T-helper 1 cell treated with Interleukin-12 subunit alpha and Interleukin-12 subunit beta and Interleukin-4 antibody, amounts not matched to agents 30 ng/mL and 1 ng/mL, for 36 hours (primary cell): ENCODE measurements around the gene ATP9B. TPM values are rescaled to one million over a fixed set of nuclear protein-coding genes. Genes with fewer than 3 reads are reported as not detected.

Source experiments
- intact Hi-C: fragments of 100-400 bp; cut with micrococcal nuclease; formaldehyde crosslinking; loops from one replicate; pipeline ENCODE4 v1.15.1; 2024
- total RNA-seq: library from RNA; stranded (reverse); gene quantifications from 2 replicates; pipeline ENCODE4 v1.2.3, GENCODE V29; 2022

Gene ATP9B
- total RNA-seq, 1 donor from 2014 or later = 27.7 TPM

DNA sequence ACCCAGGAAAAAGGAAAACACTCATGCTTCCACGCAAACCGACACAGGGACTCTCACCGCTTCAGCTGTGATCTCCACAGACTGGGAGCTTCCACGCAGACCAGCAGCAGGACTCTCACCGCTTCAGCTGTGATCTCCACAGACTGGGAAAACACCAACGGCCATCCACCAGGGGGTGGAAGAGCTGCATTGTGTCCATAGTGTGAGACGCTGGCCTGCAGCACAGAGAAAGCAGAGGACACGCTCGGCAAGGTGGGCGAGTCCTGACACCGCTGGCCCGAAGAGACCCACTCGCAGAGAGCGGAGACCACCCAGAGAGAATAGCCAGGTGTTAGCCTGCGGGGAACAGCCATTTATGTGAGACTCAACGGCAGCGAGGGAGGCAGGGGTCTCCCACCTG is 284.1 kb downstream of the ATP9B start:
- intact Hi-C loops = no loop called here

DNA sequence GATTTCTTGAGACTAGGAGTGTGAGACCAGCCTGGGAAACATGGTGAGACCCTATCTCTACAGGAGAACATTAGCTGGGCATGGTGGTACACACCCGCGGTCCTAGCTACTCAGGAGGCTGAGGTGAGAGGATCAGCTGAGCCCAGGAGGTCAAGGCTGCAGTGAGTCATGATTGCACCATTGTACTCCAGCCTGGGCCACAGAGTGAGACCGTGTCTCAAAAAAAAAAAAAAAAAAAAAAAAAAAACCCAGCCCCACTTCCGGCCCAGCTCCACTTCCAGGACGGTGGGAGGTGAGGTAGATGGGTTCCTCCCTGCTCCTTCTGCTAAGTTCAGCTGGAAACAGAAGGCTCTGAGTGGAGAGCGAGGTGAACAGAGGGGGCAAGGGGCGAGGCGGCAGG is 285.2 kb downstream of the ATP9B start:
- intact Hi-C loops = no loop called here

DNA sequence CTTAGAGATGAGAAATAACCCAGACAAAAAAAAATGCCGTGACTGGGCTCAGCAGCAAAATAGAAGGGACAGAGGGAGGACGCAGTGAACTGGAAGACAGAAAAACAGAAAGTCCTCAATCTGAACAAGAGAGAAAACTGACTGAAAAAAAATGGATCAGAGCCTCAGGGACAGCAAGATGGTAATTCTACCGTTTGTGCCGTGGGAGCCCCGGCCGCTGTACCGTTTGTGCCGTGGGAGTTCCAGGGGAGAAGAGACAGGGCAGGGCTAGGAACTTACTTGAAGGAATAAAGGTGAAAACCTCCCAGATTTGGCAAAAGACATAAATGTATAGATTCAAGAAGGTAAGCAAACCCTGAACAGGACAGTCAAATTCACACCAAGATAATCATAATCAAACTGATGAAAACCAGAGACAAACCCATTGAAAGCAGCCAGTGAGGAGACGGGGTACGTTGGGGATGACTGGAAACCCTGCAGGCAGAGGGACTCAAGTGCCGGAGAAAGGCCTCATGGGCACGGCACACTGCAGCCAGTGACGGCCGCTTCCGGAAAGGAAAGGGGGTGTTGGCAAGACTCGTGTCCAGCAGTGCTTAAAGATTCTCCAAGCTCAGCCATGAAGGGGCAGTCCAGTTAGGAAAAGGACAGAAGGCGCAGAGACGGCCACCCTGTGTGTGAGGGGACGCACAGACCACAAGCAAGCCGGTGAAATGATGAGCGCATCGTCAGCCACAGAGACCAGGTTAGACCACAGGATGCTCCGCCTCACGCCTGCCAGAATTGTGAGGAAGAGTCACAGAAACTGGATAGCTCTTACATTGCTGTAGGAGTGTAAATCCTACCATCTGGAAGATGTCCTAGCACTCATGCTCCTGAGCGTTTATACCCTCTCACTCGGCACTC is 286.5 kb downstream of the ATP9B start:
- intact Hi-C loops = no loop called here

DNA sequence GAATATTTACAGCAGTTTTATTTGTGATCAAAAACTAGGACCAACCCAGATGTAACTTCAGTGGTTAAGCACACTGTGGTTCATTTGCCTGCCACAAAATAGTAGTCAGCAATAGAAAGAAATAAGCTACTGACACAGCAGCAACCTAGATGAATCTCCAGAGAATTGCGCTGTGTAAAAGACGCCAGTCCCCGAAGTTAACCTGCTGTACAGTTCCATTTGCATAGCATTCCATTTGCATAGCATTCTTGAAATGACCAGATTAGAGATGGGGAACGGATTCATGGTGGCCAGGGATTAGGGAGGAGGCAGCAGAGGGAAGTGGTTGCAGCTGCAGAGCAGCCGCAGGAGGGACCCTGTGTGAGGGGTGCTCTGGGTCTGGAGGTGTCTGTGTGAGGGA is 287.2 kb downstream of the ATP9B start:
- intact Hi-C loops = no loop called here

DNA sequence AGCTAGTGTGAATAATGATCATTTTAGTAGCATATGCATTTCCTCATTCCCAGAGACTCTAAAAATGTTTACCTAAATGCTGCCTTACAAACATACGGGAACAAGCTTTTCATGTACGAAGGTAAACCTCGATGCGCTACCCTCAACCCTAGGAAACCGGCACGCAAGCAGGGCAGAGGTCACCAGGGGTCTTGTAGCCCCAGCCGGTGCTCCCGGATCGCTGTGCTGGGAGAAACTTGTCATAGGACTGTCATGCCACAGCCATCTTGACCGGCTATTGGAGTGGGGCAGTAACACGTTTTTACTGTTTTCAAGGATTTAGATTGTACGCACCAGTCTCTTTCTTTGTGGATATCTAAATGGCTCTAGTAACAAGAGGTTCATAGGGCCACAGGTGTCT is 291.7 kb downstream of the ATP9B start:
- intact Hi-C loops = no loop called here

DNA sequence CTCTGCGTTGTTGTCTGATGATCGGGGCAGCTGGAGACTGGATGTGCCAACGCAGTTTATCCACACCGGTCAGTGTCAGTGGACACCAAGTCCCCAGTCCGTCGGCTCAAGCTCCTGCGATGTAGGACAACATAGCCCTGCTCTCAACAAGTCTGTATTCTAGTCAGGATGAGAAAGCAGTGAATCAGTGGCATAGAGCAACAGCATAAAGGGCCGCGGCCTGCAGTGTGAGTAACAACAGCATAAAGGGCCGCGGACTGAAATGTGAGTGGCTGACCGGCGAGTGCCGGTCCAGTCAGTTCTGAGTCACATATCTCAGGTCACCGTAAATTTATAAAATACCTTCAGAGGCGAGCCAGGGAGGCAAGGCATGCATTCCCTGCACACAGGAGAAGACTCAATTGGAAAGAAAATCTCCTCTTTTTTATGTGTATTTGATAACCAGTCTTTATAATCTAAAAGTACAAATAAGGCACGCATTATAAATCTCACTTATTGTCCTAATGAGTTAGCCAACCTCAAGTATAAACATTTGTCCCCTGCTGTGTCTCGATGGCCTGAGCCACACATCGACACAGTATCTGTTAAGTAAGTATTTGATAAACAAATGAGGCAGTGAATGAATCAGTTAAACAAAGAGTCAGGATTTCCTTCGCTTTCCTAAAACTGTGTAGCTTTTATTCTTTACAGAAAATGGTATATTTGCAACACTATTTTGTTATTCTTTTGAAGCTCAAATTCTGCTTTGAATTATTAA is 292.8 kb downstream of the ATP9B start:
- intact Hi-C loops = no loop called here

DNA sequence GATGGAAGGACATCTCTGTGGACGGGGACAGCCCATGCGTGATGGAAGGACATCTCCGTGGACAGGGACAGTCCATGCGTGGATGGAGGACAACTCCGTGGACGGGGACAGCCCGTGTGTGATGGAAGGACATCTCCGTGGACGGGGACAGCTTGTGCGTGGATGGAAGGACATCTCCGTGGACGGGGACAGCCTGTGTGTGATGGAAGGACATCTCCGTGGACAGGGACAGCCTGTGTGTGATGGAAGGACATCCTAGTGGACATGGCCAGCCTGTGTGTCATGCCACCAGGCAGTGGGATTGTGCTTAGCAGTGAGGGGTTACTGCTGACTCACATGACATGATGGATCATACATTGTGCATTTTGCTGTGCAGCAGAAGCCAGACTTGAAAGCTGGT is 296.5 kb downstream of the ATP9B start:
- intact Hi-C loops = no loop called here

DNA sequence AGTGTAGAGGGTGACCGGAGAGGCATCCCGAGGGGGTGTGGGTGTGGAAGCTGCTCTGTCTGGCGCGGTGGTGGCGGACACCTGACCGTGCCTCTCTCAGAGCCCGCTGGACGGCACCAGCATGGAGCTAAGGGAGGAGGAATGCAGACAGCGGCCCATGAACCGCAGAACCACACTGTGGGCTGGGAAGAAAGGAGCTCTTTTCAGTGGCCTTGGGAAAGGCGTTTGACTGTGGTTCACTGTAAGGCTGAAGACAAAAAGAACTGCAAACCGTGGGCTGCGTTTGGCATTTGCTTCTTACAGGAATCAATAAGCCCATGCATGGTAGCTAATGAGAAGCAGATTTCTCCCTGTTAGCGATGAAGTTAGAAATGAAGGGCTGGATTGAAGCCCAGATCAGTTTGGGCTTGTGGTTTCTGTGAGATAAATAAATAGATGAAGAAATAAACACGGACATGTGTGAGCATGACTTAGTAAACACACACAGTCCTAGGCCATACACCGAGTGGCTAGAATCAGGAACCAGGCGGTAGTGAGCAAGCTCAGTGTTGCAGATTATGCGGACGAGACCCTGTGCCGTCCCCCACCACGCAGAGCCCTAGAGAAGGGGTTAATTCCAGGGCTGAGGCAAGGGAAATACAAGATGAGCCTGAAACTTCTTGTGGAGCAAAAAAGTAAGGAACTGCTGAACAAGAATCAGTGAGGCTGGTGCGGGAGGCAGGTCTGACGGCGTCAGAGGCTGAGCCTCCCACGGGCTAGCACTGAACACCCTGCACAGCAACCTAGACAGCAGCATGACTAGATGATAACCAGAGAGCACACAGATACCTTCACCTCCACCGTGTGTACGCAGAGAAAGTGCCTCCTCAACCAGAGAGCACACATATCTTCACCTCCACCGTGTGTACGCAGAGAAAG is 297.2 kb downstream of the ATP9B start:
- intact Hi-C loops = no loop called here

DNA sequence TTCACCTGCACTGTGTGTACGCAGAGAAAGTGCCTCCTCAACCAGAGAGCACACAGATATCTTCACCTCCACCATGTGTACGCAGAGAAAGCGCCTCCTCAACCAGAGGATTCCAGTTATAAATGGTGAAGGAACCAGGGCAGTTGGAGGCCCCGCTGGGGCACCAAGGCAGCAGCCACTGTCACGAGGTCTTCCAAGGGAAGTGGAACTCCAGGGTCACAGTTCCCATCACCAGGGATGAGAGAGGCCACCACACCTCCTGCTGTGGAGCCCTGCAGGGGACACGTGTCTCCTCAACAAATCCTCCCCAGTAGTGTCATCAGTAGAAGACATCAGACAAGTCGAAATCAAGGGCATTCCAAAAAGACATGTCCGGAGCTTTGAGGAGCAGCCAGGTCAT is 298.3 kb downstream of the ATP9B start:
- intact Hi-C loops = no loop called here

DNA sequence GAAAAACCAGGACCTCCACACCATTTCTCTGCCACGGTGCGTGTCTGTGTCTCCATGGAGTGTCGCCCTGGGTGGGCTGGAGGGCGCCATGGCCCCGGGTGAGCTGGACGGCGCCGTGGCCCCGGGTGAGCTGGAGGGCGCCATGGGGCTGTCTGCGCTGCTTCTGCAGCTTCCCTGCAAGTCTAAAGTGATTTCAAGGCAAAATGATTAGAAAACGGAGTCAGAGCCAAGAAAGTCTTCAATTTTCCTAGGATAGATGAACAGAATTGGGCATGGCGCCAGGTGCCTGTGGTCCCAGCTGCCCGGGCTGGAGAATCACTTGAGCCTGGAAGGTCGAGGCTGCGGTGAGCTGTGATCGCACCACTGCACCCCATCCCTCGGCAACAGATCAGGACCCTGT is 298.8 kb downstream of the ATP9B start:
- intact Hi-C loops = no loop called here

DNA sequence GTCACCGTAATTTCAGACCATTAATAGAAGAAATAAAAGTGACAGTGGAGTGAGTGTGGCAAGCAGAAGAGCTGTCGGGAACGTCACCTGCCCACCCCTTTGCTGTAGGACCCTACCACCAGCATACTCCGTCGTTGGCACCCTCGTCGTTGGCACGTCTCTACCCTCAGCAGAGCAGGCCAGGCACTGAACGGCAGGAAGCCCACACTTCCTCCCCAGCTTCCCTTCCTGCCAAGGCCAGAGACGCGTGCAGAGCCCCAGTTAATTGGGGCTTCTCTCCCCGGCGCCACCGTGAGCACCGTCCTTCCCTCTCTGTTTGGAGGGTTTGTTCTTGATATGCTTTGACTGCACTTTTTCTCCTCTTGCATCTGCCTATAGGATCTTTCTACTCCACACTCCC is 299.5 kb downstream of the ATP9B start:
- intact Hi-C loops = no loop called here

DNA sequence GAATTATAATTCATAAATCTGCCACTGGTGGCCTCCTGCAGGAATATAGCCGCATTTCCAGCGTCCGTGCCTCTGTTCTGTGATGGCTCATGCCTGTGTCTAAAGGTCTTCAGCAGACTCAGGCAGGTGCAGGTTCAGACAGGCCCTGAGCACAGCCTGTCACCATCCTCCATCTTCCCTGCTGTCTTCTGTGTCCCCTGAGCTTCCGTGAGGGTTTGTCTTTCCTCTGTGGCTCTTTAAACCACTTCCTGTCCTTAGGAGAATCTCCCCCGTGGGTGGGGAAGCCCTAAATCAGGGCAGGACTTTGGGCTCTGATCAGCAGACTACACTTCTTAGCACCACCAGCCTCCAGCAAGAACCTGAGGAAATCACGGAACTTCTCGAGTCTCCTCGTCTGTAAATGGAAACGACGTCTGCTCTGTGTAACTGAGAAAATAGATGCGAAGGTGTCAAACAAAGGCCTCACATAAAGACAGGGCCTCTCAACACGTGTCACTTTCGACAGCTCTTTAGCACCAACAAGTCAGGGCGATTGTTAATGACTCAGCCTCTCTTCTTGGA is 302.4 kb downstream of the ATP9B start:
- intact Hi-C loops = no loop called here

DNA sequence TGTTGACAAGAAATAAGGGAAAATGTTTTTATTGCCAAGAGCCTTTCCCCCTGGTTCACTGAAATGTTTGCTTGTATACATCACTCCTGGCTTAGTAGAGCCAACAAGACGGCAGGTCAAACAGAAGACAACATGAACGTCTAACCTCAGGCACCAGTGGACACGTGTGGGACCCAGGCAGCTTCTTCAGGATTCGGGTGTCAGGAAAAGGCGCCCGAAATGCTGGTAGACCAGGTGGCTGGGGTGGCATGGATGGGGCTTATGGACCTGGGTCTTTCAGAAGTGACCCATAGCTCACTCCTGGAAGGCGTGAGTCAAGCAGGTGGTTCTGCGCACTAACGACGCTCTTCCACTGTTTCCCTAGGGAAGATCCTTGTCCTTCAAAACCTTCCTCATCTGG is 303.3 kb downstream of the ATP9B start:
- intact Hi-C loops = no loop called here

DNA sequence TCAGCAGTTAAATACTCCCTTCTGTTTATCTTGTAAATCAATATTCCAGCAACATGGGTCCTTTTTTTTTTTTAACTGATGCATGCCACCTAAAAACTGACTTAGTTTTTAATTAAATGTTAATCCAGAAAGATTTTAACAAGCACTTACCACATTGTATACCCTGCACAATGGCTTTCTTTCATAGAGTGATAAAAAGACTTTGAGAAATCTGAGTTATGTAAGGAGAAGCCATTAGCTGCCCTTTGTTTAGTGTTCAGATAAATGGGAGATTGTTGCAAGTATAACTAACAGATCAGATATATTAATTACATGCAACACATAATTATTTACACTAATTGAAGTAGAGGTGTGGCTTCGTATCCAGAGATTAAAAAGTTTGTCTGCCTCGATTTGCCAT is 303.8 kb downstream of the ATP9B start:
- intact Hi-C loops = no loop called here

DNA sequence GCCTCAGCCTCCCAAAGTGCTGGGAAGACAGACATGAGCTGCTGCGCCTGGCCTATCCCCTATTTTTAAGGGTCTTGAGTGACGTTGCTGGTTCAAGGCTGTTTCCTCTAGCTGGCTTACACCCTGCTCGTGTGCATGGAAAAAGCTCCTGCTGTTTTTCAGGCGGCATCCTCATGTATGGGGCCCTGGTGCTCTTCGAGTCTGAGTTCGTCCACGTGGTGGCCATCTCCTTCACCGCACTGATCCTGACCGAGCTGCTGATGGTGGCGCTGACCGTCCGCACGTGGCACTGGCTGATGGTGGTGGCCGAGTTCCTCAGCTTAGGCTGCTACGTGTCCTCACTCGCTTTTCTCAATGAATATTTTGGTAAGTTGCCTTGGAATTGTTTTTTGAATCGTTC is 304.5 kb downstream of the ATP9B start:
- intact Hi-C loops = no loop called here

DNA sequence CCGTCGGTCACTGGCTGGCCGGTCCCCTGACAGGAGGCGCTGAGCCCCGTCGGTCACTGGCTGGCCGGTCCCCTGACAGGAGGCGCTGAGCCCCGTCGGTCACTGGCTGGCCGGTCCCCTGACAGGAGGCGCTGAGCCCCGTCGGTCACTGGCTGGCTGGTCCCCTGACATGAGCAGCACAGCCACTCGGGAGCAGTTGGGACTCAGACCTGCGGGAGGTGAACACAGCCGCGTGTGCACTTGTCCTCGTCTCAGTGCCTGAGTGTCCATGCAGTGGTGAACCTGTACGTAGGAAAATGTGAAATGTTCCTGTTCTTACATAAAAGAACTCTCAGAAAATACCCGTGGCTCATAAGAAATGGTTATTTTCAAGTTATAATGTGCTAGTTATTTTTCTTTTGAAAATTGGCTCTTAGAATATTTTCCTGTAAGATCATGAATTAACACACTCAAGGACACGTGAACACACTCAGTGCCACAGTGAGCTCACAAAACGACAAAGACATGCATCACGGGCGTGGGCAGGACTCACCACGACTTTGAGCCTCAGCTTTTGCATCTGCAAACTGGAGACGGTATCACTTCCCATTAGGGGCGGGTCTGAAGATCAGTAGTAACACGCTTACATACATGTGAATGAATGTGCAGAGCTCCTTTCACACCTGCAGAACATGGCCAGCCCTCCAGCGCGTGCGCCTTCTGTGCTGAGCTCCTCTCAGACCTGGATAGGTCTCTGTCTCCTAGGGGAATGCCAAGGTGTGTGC is 305.4 kb downstream of the ATP9B start:
- intact Hi-C loops = loop anchor here (5.0 kb wide), 1 partner anchor 783 kb away; no protein-coding TSS in a partner anchor

DNA sequence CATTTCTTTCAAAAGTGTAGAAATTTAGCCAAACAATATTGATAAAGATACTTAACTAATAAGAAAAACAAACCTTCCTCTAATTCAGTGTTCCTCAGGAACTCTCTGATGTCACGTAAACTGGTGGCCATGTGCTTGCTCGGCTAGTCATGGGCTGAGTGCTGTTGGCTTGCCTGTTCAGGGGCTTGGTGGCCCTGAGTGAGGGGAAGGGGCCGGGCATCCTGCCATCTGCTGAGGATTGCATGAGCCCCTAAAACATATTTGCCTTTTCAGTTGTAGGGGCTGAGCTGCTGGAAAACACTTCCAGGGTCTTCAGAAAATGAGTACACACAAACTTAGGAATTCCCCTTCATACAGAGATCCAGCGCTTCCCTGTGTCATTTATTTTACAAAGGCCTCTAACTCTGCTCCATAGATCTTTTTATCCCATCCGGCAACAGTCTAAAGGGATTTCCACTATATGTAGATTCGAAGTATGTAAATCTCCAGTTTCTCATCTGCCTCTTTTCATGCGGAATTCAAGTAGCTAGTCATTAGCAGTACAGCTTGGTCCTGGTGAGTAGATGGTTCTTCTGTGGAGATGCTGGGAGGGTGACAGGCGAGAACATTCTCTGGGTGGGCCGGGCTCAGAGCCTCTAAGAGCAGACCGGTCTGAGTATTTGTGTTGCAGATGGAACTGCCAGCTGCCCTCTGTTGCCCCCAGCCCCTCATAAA is 306.4 kb downstream of the ATP9B start:
- intact Hi-C loops = loop anchor here (5.0 kb wide), 1 partner anchor 782 kb away; no protein-coding TSS in a partner anchor

DNA sequence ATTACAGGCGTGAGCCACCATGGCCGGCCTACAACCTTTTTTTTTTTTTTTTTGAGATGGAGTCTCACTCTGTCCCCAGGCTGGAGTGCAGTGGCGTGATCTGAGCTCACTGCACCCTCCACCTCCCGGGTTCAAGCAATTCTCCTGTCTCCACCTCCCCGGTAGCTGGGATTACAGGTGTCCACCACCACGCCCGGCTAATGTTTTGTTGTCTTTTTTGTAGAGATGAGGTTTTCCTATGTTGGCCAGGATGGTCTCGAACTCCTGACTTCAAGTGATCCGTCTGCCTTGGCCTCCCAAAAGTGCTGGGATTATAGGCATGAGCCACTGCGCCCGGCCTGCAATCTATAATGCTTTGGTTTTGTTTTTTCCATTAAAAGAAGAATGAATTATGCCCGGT is 307.5 kb downstream of the ATP9B start:
- intact Hi-C loops = loop anchor here (5.0 kb wide), 1 partner anchor 781 kb away; no protein-coding TSS in a partner anchor

DNA sequence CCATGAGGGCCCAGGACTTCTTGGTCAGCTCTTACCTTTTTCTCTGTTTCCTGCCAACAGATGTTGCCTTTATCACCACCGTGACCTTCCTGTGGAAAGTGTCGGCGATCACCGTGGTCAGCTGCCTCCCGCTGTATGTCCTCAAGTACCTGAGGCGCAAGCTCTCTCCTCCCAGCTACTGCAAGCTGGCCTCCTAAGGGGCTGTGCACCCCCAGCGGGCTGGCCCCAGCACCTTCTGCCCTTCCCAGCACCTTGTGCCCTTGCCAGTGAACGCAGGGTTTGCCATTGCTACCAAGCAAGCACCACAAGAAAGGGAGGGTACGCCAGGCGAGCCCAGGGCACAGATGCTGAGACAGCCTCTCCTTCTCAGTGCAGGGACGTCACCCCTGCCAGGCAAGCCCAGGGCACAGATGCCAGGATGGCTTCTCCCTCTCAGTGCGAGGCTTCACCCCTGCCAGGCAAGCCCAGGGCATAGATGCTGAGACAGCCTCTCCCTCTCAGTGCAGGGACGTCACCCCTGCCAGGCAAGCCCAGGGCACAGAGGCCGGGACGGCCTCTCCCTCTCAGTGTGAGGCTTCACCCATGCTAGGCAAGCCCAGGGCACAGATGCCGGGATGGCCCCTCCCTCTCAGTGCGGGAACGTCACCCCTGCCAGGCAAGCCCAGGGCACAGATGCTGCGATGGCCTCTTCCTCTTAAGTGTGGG is 308.1 kb downstream of the ATP9B start:
- intact Hi-C loops = loop anchor here (5.0 kb wide), 1 partner anchor 780 kb away; no protein-coding TSS in a partner anchor
